Stimulated activated CD8-positive, alpha-beta memory T cell treated with anti-CD3 and anti-CD28 coated beads, Interleukin-15, amount 100 ng/mL, for 4 hours (primary cell): ENCODE data around the gene CEP170B.

Experiments used
- DNase-seq, 2 donors: peaks; one replicate each; pipeline ENCODE4 v3.0.0-alpha.2; 2020; ENCODE audit warnings: low read depth in 2 of 2

The CEP170B gene

DNA sequence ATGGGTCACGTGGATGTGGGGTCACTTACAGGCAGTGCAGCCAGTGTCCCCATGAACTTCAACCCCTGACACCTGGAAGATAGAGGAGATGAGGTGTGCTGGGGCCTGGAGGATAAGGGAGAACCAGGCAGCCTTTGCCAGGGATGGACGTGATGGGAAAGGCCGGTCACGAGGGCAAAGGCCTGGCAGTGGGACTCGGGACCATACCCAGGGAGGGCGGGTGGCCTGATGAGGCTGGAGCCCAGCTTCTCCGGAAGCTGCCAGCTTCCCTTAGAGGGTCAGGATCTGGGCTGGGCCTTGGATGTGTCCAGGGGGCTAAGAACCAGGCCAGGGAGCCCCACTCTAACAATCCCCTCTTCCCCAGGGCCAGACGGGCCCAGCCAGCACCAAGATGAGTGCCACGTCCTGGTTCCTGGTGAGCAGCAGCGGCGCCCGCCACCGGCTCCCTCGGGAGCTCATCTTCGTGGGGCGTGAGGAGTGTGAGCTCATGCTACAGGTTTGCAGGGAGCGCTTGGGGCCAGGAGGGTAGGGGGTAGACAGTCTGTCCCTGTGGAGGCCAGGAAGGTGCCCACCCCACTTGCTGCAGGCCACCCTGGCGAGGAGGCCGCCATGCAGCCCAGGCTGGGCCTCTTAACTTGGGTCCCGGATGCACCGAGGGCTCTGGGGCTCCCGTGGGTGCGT is 3.1 kb downstream of the CEP170B start:
- DNase-seq: no peak

DNA sequence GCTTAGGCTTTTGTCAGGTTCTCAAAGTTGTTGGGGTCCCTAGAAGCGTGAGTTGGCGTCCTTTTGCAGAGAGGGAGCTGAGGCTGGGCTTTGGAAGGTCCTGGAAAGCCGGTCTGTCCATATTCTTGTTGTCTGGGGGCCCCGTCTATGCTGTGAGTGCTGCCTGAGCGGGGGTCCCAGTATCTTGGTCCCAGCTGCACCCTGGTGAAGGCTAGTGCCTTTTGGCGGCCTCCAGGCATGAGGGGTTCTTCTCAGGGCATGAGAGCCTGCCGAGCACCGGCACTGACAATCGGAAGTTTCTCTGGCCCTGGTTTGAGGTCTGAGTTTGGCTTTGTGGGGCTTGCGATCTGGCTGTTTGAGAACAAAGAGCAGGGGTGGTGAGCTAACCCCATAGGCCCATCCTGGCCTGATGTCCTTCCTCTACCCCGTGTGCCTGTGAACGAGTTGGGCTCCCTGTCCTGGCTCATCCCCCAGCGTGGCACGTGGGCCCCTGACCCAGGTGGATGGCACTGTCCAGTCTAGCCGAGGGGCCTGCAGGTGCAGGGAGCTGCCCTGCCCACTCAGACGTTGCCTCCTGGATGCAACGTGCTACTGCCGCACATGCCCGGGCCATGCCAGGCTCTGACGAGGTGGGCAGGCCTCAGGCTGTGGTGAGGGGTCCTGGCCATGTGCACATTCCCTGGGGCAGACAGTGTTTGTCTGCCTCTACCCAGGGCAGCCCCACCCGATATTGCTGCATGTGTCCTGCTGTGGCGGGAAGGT is 3.9 kb downstream of the CEP170B start:
- no peak for DNase-seq

DNA sequence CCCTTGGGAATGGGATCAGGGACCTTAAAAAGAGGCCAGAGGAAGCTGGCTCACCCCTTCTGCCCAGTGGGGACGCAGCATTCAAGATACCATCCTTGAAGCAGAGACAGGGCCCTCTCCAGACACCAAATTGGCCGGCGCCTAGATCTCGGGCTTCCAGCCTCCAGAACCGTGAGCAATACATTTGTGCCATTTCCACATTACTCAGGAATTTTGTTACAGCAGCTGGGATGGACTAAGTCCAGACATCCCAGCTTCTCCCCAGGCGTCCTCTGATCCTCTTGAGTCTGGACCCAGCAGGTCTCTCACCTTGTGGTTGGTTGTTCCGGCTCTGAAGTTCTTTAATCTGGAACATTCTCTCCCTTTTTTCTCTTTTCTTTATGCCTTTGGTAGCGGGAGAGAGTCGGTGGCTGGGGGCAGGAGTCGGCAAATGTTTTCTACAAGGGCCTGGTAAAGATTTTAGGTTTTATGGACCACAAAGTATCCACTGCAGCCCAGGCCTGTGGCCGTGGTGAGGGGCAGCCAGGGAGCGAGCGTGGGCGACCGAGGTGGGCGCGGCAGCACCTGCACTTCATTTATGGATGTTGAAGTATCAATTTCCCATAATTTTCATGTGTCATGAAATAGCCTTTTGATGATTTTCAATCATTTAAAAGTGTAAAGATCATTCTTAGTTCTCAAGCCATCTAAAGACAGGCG is 4.8 kb downstream of the CEP170B start:
- no peak for DNase-seq

DNA sequence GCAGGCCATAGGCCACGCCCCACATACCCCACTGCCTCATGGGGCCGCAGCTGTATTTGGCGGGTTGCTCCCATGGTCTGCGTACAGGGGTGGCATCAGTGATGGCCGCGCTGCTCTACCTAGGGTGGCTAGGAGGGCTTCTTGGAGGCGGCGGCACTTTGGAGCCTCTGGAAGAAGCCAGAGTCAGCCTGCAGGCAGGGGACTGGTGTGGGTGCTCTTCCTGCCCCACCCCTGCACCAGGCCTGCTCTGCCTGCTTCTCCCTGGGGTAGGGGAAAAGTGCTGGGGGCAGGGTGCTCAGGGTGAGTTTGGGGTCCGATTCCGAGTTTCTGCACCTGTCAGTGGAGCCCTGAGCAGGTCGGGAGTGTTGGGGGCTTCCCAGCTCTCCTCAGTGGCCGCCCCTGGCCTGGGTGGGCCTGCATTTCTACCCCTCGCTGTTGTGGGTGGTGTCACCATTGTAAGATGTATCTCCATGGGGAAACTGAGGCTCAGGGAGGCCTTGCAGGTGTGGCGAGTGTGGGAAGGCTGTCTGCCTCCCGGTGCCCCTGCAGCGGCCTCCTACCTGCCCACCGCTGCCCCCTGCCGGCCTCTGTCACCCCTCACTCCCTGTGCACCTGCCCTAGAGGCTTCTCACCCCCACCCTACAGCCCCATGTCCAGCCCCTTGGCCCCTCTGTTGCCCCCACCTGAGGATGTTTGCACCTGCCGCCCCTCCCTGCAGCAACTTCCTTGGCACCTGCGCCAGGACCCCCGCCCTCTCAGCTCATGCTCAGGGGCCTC is 5.5 kb downstream of the CEP170B start:
- DNase-seq: no peak

DNA sequence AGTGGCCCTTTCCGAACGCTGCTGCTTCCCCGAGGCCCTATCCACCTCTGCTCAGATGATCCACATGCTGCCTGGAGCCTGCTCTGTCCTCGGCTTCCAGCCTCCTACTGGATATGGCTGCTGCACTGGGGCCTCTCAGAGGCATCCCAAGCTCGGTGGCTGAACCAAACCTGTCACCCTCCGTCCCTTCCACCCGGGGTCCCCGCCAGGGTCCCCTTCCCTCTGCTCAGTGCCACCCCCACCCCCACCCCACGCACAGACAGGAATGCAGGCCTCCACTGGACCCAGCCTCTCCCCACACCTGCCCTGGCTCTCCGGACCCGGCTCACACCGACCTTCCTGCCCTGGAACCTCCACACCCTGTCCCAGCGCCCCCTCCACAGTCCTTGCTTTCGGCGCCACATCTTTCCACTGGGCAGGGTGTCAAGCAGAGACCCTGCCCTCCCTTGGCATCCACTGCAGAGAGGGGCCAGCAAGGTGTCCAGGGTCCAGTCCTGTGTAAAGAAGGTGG is 6.1 kb downstream of the CEP170B start:
- no peak for DNase-seq

DNA sequence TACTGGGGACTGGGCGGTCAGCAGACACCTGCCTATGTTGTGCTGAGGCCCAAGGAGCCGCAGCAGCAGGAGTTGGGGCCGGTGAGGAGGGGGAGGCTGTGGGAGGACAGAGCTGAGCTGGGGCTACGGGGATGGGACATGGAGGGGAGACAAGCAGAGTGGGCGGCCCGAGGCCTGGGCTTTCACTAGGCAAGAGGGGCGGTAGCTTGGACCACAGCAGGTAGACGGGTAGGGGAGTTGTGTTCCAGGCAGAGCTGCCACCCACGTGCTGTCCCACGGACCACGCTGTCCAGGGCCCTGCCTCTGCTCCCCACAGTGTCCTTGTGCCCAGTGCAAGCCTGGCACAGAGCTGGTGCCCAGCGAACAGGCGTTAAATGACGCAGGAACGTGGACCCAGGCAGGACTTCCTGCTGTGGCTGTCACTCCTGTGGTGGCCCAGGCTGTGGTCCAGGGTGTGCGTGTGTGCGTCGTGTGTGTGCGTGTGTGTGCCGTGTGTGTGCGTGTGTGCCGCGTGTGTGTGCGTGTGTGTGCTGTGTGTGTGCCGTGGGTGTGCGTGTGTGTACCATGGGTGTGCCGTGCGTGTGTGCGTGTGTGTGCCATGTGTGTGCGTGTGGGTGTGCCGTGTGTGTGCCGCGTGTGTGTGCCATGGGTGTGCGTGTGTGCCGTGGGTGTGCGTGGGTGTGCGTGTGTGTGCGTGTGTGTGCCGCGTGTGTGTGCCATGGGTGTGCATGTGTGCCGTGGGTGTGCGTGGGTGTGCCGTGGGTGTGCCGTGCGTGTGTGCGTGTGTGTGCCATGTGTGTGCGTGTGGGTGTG is 6.8 kb downstream of the CEP170B start:
- no peak for DNase-seq

DNA sequence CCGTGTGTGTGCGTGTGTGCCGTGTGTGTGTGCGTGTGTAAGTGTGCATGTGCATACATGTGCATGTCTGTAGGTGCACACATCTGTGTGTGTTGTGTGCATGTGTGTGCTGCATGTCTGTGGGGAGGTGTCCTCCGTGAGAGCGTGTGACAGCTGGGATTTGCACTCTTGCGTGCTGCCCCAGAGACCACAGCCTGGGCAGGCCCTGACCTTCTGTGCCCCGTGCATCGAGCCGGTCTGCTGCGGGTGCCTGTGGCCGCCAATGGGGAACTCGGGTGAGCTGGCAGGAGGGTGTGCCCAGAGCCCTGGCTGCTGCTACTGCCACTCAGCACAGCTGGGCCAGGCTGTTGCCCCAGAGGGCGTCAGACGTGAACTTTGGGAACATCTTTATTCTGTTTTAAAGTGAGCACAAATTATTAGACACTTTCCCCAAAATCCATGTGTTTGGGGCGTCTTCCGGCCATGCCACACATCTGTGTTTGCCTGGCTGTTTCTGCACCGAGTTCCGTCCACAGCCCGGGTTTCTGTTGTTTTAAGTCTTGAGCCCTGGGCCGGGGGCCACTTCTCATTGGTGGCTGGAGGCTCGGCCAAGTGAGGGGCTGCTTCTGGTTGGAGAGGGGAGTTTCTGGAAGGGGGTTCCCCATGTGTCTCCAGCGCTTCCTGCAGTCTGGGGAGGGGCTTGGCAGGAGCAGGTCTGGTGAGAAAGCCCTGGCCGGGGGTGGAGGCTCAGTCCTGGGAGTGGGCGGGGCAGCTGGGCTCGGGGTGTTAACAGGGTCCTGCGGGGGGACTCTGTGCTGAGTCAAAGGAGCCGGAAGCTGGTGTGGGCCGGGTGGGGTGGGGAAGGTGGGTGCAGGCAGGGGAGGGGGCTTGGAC is 7.6 kb downstream of the CEP170B start:
- no peak for DNase-seq

DNA sequence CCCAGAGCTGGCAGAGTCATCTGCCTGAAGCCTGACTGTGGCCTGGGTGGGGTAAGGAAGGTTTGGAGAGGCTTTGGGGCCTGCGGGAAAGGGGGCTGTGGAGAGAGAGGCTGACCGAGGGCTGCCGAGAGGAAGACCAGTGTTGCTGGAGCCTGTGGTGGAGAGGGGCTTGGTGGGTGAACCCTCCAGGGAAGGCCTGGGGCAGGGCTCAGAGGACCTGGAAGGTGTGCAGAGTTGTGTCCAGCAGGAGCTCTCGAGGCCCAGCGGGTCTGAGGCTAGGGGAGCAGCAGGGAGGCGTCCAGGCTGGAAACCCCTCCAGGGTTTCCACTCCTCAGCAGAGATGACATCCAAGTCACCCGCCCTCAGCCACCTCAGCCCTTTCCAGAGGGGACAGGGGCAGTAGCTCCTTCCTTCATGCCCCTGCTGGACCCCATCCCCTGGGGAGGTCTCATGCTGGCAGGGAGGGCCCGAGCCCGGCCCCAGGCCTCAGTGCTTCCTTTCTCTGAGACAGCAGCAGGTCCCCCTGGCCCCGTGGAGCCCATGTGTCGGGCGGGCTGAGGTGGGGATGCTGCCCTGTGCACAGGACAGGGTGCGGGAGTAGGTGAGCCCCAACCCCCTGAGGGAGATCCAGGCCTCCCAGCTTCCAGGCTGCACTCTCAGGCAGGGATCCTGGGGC is 8.4 kb downstream of the CEP170B start:
- DNase-seq: no peak

DNA sequence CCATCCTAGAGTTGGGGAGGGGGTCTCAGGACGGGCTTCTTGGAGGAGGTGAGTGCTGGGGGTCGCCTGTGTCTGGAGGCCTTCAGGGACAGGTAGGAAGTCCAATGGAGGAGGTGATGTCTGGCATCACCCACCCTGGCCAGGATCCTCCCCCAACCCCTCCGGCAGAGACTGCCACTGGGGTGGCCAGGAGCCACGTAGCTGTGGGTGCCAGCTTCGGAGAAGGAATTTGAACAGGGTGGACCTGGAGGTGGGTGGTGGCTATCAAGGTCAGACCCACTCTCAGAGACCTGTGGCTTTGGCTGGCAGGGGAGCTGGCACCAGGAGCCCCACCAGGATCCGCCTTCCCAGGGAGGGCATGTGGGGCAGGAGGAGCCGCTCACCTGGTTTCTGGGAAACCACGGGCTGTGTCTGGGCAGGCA is 9.1 kb downstream of the CEP170B start:
- DNase-seq: no peak

DNA sequence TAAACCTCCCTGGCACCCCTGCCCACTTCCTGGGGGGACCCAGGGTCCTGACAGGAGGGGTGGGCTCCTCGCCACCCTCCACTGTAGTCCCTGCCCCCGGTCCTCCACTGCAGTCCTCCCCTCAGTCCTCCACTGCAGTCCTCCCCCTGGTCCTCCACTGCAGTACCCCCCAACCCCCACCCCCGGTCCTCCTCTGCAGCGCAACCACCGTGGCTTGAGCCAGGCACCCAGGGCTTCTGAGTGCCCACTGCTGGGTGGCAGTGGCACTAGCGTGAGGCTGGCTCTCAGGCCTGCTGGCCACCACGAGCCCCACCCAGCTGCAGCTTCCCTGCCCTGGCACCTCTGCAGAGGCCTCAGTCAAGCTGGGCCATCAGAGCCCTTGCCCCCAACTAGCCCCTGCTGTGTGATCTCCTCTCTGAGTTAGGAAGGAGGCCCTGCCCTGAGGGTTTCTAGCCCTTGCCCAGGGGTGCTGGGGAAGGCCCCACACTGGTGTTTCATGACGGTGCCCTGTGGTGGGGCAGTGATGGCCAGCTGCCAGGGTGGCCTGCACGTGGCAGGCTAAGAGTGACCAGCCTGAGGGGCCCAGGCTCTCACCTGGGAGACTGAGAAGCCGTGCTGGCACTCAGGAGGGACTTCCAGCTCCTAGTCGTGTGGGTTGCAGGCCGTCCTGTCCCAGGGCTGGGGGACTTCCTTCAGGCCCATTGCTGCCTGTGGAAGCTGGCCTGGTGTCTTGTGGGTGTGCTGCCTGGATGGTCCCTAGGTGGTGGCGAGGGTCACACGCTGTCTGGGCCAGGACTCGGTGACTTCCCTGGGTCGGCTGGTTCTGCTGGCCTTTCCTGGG is 9.7 kb downstream of the CEP170B start:
- no peak for DNase-seq

DNA sequence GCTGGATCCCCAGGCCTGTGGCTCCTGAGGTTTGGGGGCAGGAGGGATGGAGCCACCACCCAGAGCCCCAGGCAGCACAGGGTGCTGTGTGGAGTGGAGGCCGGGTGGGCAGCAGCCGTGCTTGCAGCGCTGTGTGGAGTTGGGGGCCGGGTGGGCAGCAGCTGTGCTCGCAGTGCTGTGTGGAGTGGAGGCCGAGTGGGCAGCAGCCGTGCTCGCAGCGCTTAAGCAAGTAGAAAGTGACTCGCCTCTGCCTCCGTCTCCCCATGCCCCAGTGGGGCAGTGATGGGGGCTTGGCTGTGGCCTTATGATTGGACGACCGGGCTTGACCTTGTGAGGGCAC is 10.3 kb downstream of the CEP170B start:
- DNase-seq: no peak

DNA sequence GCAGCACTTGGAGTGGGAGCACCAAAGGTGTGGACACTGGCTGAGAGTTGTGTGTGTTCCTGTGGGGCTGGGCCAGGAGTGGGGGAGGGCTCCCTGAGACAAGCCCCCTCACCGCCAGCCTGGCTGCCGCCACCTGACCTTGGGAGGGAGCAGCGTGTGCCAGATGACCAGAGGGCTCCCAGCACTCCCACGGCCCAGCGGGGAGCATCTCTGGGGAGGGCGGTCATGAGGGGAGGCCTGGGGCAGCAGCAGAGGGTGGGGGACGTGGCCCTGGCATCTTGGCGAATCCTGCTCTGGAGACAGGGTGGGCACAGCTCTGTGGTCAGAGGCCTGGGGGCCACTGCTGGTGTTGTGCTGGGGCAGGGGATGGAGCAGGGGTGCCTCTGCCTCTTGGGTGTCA is 10.7 kb downstream of the CEP170B start:
- DNase-seq: no peak

DNA sequence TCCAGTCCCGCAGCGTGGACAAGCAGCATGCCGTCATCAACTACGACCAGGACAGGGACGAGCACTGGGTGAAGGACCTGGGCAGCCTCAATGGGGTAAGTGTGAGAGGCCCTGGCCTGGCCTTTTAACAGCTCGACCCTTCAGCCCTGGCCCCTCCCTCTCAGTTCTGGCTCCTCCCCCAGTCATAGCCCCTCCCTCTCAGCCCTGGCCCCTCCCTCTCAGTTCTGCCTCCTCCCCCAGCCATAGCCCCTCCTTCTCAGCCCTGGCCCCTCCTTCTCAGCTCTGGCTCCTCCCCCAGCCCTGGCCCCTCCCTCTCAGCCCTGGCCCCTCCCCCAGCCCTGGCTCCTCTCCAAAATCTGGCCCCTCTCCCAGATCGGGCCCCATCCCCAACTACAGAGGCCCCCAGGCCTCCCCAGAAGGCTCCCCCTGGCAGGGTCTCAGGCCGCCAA is 11.2 kb downstream of the CEP170B start:
- DNase-seq: no peak

DNA sequence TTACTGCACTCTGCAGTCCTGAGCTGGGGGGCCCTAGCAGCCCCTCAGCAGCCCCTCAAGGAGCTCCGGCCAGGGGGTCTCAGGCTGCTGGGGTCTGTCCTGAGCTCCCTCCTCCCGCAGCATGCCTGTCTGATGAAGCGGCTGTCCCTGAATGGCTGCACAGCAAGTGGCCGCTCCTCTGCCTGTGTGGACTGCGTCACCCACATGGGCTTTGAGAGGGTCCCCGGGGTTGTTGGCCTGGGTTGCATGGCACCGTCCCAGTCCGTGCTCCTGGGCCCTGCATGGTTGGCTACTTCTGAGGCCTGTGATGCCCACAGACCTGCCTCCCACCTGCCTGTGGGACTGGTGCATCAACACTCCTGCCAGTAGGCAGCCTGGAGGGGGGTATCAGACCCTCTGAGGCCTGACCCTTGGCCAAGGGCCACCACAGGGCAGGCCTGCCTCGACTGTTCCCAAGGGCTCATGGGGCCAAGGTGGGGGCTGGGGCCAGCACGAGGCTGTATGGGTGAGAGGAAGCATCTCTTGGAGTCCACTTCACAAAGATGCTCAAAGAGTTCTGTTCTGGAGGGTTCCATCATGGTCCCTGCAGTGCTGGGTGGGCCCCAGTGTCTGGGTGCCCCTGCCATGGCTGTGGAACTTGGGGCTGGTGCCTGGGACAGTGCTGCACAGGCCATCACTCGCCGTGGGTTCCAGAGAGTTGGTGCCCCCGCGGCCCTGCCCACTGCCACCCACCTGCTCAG is 12.2 kb downstream of the CEP170B start:
- DNase-seq: no peak

DNA sequence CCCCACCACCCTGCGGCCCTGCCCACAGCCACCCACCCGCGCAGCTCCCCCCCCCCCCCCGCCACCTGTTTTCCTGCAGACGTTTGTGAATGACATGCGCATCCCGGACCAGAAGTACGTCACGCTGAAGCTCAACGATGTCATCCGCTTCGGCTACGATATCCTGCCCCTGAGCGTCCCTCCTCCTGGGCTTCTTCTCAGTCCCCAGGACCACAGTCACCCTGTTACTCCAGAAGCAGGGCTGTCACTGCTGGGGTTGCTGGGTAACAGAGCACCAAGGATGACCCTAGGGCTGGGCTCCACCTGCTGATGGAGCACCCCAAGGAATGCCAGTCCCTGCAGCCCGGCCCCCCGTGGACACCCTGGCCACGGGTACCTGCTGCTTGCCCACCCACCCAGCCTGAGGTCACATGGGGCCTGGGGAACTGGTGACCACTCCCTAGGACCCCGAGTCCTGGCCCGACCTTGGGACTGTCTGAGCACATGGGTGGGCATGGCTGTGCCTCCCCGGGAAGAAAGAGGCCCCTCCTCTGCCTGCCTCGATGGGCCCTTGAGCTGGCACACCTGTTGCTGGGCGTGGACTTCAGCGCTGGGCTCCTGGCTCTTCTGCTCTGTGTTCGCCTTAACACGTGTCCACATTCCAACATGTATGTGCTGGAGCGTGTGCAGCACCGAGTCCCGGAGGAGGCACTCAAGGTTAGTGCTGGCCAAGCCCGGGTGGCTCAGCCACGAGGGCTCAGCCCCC is 12.9 kb downstream of the CEP170B start:
- no peak for DNase-seq

DNA sequence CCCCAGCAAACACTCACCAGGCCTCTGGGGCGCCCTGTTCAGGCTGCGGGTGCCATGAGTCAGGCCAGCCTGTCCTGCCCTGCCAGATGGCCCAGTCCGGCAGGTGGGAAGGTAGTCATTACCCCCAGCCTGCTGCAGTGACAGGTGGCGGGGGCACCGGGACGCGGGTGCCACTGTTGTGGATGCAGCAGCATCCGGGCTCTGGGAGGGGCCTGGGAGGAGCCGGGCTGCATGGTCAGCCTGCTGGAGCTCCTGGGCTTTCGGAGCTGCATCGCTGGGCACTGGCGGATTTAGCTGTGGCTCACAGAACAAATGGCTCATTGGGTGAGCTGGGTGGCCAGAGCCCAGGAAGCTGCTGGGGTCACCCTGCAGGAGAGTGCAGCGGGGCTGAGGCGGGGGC is 13.5 kb downstream of the CEP170B start:
- no peak for DNase-seq
